ENCODE results near the gene PCA3.

PCA3 gene

GRCh38 chr9:76817489-76817888 is 53.3 kb downstream of the PCA3 start:
- no peak overlapping the region for H3K27ac ChIP-seq (ENCODE audit: low read depth, low read length)

GRCh38 chr9:76818271-76818670 is 54.0 kb downstream of the PCA3 start:
- H3K79me2 ChIP-seq (ENCODE audit: control insufficient read depth, low read length): no peaks in the 10 kb centered on the region
- TF ChIP-seq CTCF (IDR thresholded peaks at IDR 0.05; ENCODE audit: low read depth, low read length, poor library complexity, severe bottlenecking) (no peak), EZH2phosphoT487 (IDR thresholded peaks at IDR 0.05; ENCODE audit: borderline replicate concordance, low read length) (no peak)
- peaks cover 3% of the 10 kb centered on the region; the same call in 1 of the 2 replicates for H3K27me3 ChIP-seq (ENCODE audit: control insufficient read depth, low read length)
- H3K27ac ChIP-seq (ENCODE audit: low read depth, low read length): no peak overlapping the region
- no peaks in the 10 kb centered on the region for H3K4me1 ChIP-seq (ENCODE audit: control insufficient read depth, low read length)
- H3K4me2 ChIP-seq (ENCODE audit: low read length): no peak overlapping the region
- H4K20me1 ChIP-seq (ENCODE audit: control insufficient read depth, insufficient read depth, low read depth, low read length): no peaks in the 10 kb centered on the region
- H3K4me3 ChIP-seq (ENCODE audit: low read length): no peak overlapping the region
- H3K9me3 ChIP-seq (ENCODE audit: control insufficient read depth, insufficient read depth, low read length): no peaks in the 10 kb centered on the region
- H3F3A ChIP-seq (ENCODE audit: control insufficient read depth, insufficient read depth): no peaks in the 10 kb centered on the region
- no peaks in the 10 kb centered on the region for H3K36me3 ChIP-seq (ENCODE audit: control insufficient read depth, low read length)
- H3K9me2 ChIP-seq (replicated peaks; ENCODE audit: control insufficient read depth, low read length): no peaks in the 10 kb centered on the region

More at GRCh38 chr9:76817489-76817888, 53.3 kb downstream of the PCA3 start:
- no peak overlapping the region for H3K4me3 ChIP-seq (ENCODE audit: low read length)
- no peaks in the 10 kb centered on the region for H3K79me2 ChIP-seq (ENCODE audit: control insufficient read depth, low read length)
- no peaks in the 10 kb centered on the region for H3K36me3 ChIP-seq (ENCODE audit: control insufficient read depth, low read length)
- TF ChIP-seq CTCF (IDR thresholded peaks at IDR 0.05; ENCODE audit: low read depth, low read length, poor library complexity, severe bottlenecking) (no peak), EZH2phosphoT487 (IDR thresholded peaks at IDR 0.05; ENCODE audit: borderline replicate concordance, low read length) (no peak)
- no peaks in the 10 kb centered on the region for H3F3A ChIP-seq (ENCODE audit: control insufficient read depth, insufficient read depth)
- peaks cover 2% of the 10 kb centered on the region; the same call in 1 of the 2 replicates for H3K27me3 ChIP-seq (ENCODE audit: control insufficient read depth, low read length)
- H3K4me2 ChIP-seq (ENCODE audit: low read length): no peak overlapping the region
- H3K9me2 ChIP-seq (replicated peaks; ENCODE audit: control insufficient read depth, low read length): no peaks in the 10 kb centered on the region
- H3K4me1 ChIP-seq (ENCODE audit: control insufficient read depth, low read length): no peaks in the 10 kb centered on the region
- no peaks in the 10 kb centered on the region for H4K20me1 ChIP-seq (ENCODE audit: control insufficient read depth, insufficient read depth, low read depth, low read length)
- H3K9me3 ChIP-seq (ENCODE audit: control insufficient read depth, insufficient read depth, low read length): no peaks in the 10 kb centered on the region

- no peaks in the 10 kb centered on the region for H3K79me2 ChIP-seq (ENCODE audit: control insufficient read depth, low read length)
- H3K9me3 ChIP-seq (ENCODE audit: control insufficient read depth, insufficient read depth, low read length): no peaks in the 10 kb centered on the region
- no peaks in the 10 kb centered on the region for H3K36me3 ChIP-seq (ENCODE audit: control insufficient read depth, low read length)
- H3K4me1 ChIP-seq (ENCODE audit: control insufficient read depth, low read length): no peaks in the 10 kb centered on the region
- no peak overlapping the region for H3K4me3 ChIP-seq (ENCODE audit: low read length)
- no peak for TF ChIP-seq CTCF (IDR thresholded peaks at IDR 0.05; ENCODE audit: low read depth, low read length, poor library complexity, severe bottlenecking)
- TF ChIP-seq EZH2phosphoT487 (IDR thresholded peaks at IDR 0.05; ENCODE audit: borderline replicate concordance, low read length): no peak
- H3K27ac ChIP-seq (ENCODE audit: low read depth, low read length): no peak overlapping the region
- no peaks in the 10 kb centered on the region for H3F3A ChIP-seq (ENCODE audit: control insufficient read depth, insufficient read depth)
- H3K4me2 ChIP-seq (ENCODE audit: low read length): no peak overlapping the region
- H3K27me3 ChIP-seq (ENCODE audit: control insufficient read depth, low read length): peaks cover 8% of the 10 kb centered on the region; the same call in 1 of the 2 replicates
- no peaks in the 10 kb centered on the region for H4K20me1 ChIP-seq (ENCODE audit: control insufficient read depth, insufficient read depth, low read depth, low read length)
- H3K9me2 ChIP-seq (replicated peaks; ENCODE audit: control insufficient read depth, low read length): no peaks in the 10 kb centered on the region; the same call in 1 of the 2 replicates
Measured at GRCh38 chr9:76820431-76820830, 56.2 kb downstream of the PCA3 start.

All from DOHH2 (cell line).